NCI-H748 (cell line): ENCODE results near the gene SAXO1.
A peak's percentile ranks its signal among the peaks of the same experiment; 100 is the strongest.
"Not testable (repeated sequence)": the region's sequence is repeated elsewhere in the genome, so short reads cannot be mapped to it uniquely, and the experiment has no call there.

Experiments used
- DNase-seq: peaks from one replicate; lab custom pipeline; 2025; ENCODE audit not compliant: unreplicated experiment; lab: John Stamatoyannopoulos, UW

SAXO1 gene, protein sequence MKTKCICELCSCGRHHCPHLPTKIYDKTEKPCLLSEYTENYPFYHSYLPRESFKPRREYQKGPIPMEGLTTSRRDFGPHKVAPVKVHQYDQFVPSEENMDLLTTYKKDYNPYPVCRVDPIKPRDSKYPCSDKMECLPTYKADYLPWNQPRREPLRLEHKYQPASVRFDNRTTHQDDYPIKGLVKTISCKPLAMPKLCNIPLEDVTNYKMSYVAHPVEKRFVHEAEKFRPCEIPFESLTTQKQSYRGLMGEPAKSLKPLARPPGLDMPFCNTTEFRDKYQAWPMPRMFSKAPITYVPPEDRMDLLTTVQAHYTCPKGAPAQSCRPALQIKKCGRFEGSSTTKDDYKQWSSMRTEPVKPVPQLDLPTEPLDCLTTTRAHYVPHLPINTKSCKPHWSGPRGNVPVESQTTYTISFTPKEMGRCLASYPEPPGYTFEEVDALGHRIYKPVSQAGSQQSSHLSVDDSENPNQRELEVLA

DNA sequence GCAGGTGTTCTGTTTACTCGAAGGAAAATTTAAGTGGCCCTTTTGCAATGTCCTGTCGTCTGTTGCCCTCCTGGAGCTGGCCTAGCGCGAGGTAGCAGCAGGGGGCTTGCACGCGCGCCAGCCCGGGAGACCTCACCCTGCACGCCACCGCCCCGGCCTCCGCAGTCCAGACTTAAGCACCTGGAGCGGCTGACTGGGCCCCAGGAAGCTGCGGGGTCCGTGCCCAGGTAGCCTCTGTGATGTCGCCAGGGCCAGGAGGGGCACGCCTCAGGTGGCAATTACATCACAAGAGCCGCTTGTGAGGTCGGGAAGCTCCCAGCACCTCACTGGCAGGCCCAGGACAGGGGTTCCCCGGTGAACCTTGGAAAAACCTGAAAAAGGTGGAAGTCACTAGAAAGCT is at the start of gene SAXO1:
Gene SAXO1 (minus strand): TSS at position 195 of the 400 bp plus-strand sequence. CDS start 301 bp downstream, outside the sequence.
- no peak for DNase-seq

DNA sequence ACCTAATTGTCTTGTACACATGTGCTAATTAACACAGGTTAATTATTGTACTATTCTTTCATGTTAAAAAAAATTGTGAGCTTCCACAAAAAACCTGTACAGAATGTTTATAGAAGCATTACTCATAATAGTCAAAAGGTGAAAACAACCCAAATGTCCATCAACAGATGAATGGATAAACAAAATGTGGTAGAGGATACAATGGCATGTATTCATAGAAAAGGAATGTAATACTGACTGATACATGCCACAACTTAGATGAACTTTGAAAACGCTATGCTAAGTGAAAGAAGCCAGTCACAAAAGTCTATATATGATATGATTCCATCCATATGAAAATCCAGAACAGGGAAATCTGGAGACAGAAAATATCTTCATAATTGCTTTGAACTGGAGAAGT is 41.8 kb upstream of the SAXO1 start:
- no peak for DNase-seq

DNA sequence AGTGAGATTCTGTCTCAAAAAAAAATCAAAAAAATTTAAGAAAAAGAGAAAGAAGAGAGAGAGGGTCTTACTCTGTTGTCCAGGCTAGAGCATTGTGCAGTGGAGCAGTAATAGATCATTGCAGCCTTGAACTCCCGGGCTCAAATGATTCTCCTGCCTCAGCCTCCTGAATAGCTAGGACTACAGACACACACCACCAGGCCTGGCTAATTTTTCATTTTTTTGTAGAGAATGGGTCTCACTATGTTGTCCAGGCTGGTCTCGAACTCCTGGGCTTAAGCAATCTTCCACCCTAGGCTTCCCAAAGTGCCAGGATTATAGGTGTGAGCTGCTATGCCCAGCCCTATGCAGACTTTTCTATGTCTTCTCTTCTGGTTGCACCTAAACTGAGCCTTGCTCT is 41.2 kb upstream of the SAXO1 start:
- DNase-seq, result no peak

DNA sequence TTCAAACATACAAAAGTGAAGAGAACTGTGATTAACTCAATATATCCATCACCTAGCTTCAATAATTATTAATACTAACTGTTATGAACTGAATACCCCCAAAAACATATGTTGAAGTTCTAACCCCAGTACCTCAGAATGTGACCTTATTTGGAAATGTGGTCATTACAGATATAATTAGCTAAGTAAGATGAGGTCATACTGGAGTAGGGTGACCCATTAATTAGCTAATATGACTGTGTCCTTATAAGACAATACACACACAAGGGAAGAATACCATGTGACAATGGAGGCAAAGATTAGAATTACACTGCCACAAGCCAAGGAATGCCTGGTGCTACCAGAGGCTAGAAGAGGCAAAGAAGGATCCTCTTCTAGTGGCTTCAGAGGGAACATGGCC is 24.0 kb upstream of the SAXO1 start:
- no peak for DNase-seq

DNA sequence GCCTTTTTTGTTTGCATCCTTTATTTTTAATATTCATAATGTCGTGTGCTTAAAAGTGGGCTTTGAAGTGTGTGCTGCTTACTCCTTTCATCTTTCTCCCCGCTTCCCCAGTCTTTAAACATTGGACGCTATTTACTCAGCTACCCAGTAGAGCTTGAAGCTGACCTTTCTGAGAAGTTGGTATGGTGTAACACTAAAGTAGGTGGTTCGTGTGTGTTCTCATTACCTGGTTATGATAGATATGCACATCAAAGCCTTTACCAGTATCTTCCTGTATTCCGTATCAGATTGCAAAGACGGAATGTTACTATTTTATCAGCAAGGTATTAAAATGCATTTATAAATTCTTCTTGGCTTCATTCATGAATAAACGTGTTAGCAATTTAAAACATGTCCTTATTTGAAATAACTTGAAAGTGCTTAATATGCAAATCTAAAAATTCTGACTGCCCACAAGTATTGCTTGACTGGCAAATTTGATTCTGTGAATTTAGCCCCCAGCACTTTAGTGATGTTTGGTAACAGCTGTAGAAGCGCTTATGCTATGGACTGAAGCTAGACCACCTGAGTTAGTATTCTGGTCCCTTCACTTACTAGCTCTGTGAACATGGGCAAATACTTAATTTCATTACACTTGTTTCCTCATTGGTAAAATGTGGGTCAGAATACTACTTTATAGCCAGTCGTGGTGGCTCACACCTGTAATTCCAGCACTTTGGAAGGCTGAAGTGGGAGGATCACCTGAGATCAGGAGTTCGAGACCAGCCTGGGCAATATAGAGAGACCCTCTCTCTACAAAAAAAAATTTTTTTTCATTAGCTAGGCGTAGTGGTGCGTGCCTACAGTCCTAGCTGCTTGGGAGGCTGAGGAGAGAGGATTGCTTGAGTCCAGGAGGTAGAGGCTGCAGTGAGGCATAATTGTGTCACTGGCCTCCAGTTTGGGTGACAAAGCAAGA is 17.9 kb upstream of the SAXO1 start:
- no peak for DNase-seq

DNA sequence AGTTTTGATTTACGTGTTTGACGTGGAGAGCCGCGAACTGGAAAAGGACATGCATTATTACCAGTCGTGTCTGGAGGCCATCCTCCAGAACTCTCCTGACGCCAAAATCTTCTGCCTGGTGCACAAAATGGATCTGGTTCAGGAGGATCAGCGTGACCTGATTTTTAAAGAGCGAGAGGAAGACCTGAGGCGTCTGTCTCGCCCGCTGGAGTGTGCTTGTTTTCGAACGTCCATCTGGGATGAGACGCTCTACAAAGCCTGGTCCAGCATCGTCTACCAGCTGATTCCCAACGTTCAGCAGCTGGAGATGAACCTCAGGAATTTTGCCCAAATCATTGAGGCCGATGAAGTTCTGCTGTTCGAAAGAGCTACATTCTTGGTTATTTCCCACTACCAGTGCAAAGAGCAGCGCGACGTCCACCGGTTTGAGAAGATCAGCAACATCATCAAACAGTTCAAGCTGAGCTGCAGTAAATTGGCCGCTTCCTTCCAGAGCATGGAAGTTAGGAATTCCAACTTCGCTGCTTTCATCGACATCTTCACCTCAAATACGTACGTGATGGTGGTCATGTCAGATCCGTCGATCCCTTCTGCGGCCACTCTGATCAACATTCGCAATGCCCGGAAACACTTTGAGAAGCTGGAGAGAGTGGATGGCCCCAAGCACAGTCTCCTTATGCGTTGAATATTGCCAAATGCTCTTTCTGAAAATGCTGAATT is 17.1 kb upstream of the SAXO1 start:
- DNase-seq, result peak; percentile 68

DNA sequence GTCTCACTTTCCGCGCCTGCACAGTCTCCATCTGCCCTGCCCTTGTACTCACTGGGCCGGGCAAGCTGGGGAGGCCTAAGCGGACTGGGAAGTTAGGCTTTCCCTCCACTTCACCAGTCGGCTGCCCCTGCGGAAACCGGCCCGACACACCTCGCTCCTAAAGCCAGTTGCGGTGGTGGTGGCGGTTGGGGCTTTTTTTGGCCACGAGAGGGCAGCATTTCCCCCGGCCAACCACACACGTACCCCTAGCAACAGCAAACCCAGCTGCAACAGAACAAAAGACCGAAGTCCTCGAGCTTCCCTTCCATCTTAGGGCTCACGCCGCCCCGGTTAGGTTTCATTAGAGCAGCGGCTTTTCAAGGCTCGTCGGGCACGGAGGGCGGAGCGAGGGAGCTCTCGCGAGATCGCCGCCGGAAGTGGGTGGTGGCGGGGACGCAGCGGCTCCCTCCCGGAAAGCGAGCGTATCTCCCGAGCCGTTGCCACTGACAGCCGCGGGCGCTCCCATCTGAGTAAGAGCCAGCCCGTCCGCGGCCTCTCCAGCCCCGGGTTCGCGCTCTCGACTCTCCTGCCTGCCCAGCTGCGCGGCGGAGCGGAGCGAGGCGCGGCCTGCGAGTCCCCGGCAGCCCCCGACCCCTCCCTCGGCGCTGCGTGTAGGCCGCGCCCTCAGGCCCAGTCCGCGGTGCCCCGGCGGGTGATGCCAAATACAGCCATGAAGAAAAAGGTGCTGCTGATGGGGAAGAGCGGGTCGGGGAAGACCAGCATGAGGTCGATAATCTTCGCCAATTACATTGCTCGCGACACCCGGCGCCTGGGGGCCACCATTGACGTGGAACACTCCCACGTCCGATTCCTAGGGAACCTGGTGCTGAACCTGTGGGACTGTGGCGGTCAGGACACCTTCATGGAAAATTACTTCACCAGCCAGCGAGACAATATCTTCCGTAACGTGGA is 16.2 kb upstream of the SAXO1 start, which contains the start of gene RRAGA:
Gene RRAGA (plus strand): TSS at position 462 of the 951 bp plus-strand sequence. CDS start 233 bp downstream, at position 695.
- DNase-seq, result peak; percentile 99

DNA sequence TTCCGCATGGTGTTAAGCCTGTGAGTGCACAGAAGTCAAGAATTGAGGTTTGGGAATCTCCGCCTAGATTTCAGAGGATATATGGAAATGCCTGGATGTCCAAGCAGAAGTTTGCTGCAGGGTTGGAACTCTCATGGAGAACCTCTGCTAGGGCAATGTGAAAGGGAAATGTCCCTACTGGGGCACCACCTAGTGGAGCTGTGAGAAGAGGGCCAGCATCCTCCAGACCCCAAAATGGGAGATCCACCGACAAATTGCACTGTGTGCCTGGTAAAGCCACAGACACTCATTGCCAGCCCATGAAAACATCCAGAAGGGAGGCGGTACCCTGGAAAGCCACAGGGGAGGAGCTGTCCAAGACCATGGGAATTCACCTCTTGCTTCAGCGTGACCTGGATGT is 3.6 kb upstream of the SAXO1 start:
- DNase-seq, result no peak

DNA sequence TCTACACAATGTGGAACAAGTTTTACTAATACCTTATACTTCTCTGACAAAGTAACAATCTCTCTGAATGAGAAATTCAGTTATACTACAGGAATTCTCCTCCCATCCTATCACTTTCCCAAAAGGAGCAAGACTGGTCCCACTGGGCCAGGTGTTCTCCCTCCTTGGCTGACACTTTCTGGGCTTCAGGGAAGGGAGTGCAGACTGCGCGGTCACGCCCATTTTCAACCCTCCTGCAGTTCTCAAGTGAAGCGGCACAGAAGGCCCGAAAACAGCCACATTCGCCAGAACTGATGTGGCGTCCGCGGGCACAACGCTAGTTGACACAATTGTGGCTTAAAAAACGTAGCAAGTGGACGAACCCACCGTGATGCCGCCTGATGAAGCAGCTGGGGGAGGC is 603 bp downstream of the SAXO1 start:
- no peak for DNase-seq

DNA sequence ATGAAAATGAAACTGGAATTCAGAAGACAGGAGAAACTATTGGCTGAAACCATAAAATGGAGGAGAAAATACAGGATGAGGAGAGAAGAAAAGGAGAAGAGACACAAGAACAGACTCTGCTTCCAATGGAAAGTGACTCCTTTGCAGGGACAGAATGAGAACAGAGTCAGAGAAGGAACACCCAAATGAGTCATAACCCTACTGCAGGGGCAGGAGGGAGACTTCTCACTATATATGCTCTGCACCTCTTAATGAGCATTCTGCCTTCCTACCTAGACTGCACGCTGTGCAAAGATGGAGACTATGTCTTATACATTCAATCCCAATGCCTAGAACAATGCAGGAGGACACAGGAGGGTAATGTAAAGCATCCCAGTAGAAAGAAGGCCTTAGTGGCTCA is 2.1 kb downstream of the SAXO1 start:
- DNase-seq, result no peak

DNA sequence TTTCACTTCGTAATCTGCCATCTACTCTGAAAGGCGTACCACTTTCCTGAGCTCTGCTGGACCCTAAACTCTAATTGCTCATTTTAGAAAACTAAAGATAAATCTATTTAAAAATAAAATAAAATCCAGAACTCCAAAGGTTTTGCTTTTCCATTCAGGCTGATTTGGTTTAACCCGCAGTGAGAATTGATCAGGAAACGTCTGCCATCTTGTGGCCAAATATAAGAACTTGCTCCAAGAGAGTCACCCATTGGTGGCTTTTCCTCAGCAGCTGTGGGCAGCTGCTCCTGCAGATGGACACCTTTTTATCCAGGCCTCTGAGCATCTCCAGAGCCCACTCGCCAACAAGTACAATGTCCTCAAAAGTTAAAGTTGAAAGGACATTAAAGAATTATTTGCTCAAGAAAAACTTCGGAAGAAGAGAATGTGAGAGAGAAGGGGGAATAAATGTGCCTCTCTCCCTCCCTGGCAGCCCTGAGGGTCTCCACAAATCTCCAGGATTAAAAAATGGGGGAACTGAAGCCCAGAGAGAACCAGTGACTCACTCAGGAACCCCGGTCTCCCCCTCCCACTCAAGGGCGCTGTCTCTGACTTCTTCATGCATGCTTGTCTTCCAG is 4.1 kb downstream of the SAXO1 start:
- peak; percentile 77 for DNase-seq

DNA sequence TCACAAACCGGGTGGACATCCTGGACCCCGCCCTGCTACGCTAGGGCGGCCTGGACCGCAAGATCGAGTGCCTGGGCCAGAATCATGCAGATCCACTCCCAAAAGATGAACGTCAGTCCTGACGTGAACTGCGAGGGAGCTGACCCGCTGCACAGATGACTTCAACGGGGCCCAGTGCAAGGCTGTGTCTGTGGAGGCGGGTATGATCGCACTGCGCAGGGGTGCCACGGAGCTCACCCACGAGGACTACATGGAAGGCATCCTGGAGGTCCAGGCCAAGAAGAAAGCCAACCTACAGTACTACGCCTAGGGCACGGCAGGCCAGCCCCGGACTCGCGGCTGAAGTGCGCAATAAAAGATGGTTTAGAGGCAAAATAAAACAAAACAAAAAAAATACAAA is 5.2 kb downstream of the SAXO1 start:
- DNase-seq, result no peak

DNA sequence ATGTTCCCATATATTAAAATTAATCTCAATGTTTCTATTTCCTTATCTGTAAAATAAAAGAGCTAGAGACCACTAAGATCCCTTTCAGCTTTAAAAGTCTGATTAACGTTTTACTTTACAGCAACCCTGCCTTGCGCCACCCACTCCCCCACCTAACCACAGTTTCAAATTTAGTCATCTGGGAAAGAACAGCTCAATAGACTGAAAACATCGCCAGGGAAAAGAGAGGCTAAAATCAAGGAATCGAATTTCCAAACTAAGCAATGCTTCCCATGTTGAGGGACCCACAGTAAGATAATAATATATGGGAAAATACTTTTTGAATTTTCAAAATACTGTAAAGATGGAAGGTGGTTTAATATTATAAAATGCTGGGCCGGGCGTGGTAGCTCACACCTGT is 6.6 kb downstream of the SAXO1 start:
- no peak for DNase-seq

DNA sequence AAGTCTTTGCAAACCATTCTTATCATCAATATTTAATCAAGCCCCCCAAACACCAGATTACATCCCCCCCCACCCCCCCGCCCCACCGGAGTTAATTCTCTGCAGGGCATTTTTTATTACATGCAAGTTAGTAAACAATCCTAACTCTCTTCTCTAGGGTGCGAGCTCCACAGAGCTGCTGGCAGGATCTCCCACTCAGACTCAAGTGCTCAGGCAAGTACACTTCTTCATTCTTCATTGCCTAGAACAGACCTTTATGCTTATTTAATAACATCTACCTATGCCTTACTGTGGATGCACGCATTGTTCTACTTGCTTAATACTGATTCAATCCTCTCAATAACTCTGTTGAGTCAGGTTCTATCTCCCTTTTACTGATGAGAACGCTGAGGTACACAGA is 9.9 kb downstream of the SAXO1 start:
- DNase-seq, result no peak

DNA sequence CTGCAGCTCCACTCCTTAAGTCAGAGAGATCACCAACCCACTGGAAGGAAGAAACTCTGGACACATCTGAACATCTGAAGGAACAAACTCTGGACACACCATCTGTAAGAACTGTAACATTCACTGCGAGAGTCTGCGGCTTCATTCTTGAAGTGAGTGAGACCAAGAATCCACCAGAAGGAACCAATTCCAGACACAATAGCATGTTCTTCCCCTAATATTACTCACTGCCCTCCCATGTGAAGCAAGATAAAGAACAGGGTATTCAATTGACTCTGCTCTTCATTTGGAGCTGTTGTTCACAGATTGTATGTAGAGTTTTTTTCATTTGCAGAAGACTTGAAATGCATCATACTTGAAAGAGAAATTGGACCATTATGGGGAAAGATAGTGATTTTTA is 10.8 kb downstream of the SAXO1 start:
- no peak for DNase-seq

DNA sequence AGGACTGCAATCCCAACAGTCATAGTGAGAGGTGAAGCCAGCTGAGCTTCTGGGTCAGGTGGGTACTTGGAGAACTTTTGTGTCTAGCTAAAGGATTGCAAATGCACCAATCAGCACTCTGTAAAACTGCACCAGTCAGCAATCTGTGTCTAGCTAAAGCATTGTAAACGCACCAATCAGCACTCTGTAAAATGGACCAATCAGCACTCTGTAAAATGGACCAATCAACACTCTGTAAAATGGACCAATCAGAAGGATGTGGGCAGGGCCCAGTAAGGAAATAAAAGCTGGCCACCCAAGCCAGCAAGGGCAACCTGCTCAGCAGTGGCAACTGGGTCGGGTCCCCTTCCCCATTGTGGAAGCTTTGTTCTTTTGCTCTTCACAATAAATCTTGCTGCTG is 11.4 kb downstream of the SAXO1 start:
- DNase-seq, result not testable (repeated sequence)

DNA sequence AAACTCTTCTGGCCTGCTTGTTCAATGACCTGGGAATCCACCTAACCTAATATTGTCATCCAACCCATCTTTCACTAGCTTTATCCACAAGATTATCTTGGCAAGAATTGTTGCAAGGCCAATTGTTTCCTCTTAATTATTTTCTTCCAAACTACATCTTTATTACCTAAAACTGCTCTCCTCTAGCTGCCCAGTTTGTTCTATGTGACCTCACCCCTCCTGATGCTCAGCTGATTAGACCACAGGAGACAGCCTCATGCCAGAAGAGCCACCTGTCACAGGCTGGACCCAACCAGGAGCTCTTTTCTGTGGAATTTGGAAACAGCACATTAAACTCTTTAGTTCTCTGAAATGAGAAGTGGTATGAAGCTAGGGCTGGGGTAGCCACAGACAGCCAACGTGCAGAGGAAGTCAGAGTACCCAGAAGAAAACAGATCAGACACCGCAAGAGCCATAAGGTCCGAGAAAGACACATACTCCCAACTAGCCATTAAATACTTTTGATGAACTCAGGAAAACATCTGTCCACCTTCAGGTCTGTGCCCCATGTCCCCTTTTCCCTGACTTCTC is 12.0 kb downstream of the SAXO1 start:
- DNase-seq, result no peak

DNA sequence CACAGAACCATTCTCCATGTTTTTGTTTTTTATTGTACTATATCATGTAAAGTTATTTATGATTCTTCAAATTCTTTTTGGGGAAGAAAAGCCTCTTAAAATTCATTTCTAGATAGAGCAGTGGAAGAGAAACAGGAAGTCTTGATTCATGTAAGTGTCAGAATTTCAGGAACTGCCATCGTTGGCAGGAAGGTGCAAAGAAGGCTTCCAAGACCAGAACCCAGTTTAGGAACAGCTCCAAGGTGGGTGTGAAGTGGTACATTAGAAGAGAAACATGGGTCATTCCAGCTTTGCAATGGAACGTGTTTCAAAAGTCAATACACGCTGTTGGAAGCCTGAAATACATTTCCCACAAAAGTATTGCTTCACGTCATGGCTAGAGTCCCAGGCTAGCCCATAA is 14.8 kb downstream of the SAXO1 start:
- DNase-seq, result no peak

DNA sequence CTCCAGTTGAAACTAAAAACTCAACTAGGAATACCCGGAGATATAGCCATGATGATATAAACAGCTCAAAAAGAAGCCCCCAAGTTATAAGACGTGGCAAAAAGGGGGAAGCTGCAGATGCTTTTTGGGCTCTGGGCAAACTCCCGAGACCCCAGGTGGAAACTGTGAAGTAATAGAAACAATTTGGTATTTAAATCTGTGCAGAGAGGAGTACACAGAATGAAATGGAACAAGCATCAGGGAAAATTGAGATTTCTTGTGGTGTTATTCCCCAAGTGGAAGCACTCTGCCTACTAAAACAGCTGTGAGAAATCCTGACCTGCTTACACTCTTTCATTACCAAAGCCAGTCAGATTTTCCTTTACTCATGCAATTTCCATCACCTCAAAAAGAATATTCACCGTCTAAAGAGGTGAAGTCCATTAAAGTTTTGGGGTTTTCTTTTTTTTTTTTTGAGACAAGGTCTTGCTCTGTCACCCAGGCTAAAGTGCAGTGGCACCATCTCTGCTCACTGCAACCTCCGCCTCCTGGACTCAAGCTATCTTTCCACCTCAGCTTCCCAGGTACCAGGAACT is 23.5 kb downstream of the SAXO1 start:
- DNase-seq, result no peak
